Omental fat pad (tissue), 4 donors: Measurements from ENCODE around the gene YIPF1. TPM values are rescaled to one million over a fixed set of nuclear protein-coding genes. Genes with fewer than 3 reads are reported as not detected.

ENCODE experiments used
- ATAC-seq: fragments of 150-250 bp; one replicate; pipeline ENCODE4 v1.9.1; 2016; ENCODE audit warnings: mild to moderate bottlenecking, moderate library complexity; ENCODE audit not compliant: low FRiP score
- DNase-seq: peaks from one replicate; pipeline ENCODE4 v3.0.0-alpha.2; 2019; ENCODE audit warnings: low spot score
- total RNA-seq, 4 donors: library from RNA; depleted of rRNA; stranded (reverse); fragments of >200 nt; gene quantifications; one replicate each; pipeline ENCODE4 v1.1.0, GENCODE V29; 2016
- TF ChIP-seq, protein P1 (sequence below), 3 donors: fragments of 450-650 bp; IDR thresholded peaks; one replicate each; pipeline ENCODE4 v1.5.1; 2016 to 2017; ENCODE audit warnings: antibody characterized with exemption in 3 of 3, mild to moderate bottlenecking in 3 of 3, moderate library complexity in 2 of 3

The YIPF1 gene
- total RNA-seq, 4 donors from 2014 or later, result 14.8 to 29.4 (median 21.0) TPM

DNA sequence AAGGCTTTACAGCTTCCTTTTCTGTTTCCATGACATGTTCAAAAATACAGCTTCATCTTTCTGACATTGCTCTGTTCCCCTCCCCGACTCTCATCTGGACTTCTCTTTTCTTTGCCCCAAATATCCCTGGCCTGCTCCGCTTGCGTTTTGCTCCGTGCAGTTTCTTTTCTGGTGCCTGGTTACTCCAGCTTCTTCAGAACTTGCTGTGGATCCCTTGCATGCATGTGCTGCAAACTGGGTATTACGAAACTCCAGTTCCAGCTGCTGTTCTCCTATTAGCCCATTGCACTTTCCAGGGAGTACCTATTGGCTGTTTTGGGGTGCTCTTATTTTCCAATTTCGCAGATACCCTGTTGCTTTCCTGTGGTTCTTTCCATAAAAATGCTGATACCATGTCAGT lies 41.6 kb downstream of the YIPF1 start:
- ATAC-seq (no peak), DNase-seq (no peak)
- TF ChIP-seq, protein P1, sequence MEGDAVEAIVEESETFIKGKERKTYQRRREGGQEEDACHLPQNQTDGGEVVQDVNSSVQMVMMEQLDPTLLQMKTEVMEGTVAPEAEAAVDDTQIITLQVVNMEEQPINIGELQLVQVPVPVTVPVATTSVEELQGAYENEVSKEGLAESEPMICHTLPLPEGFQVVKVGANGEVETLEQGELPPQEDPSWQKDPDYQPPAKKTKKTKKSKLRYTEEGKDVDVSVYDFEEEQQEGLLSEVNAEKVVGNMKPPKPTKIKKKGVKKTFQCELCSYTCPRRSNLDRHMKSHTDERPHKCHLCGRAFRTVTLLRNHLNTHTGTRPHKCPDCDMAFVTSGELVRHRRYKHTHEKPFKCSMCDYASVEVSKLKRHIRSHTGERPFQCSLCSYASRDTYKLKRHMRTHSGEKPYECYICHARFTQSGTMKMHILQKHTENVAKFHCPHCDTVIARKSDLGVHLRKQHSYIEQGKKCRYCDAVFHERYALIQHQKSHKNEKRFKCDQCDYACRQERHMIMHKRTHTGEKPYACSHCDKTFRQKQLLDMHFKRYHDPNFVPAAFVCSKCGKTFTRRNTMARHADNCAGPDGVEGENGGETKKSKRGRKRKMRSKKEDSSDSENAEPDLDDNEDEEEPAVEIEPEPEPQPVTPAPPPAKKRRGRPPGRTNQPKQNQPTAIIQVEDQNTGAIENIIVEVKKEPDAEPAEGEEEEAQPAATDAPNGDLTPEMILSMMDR (IDR thresholded peaks at IDR 0.05), result no peak

DNA sequence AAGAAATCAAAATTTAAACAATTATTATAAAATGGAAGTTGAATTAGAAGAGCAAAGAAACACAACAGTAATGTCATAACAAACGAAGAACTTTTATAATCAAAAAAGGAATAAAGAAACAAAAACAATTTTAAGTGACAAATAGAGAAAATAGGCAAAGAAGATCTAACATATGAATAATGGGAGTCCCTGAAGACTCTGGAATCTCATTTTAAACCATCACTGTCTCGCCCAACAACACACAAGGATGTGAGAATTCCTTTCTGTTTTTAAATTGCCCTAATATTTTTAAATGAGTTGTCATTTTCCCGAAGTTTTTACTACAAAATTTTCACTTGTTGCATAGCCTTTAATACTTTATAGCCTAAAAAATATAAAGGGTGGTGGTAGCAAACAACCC lies 47.2 kb downstream of the YIPF1 start:
- ATAC-seq, result no peak
- TF ChIP-seq, protein P1 (IDR thresholded peaks at IDR 0.05), result no peak
- no peak for DNase-seq

DNA sequence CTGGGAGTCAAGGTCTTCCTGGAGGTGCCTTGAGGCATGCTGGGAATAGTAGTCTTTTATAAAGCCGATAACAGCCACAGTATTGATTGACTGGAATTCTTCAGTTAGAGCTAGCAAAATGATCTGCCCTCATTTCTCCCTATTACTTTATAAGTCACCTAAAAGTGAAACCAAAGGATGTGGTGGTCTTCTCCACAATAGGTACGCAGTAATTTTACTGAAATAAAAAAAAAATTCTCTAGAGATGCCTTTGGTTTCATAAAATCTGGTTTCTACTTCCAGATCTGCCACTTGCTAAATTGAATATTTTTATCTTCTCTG lies 51.0 kb downstream of the YIPF1 start:
- DNase-seq (no peak), ATAC-seq (no peak)
- TF ChIP-seq, protein P1 (IDR thresholded peaks at IDR 0.05), result no peak

DNA sequence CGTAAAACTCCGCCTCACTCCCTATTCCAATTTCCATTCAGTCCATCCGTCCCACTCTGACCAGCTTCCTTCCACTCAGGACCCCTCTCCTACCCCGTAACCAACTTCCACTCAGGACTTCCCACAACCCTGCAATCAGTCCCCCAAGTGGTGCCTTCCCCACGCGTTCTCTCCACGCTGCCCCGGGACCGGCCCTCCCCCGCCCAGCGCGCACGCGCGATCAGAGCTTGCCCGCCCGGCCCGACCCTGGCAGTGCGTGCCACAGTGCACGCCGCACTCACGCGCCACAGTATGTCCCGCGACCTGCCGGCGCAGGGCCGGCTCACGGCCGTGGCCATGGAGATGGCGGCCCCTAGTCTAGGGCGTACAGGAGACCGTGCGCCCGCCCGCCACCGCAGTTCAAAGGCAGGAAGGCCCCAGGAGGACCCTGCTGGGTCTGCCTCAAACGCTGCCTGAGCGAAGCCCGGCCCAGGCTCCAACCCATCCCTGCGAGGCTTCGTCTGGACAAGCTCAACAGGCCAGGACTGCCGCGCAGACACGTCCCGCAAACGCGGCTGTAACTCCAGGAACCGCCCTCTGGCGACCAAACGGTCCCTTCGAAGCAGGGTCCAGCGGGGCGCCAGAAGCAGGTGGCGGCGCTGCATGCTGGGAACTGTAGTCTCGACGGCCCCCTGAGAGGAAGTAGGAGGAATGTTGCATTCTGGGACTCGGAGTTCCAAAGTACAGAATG lies 51.5 kb downstream of the YIPF1 start, which contains the start of gene NDC1:
TSS of gene NDC1 (minus strand) at position 373 of the 730 bp plus-strand sequence. CDS start at position 338, 35 bp downstream.
- ATAC-seq (peak; percentile 97), DNase-seq (peak; percentile 61)
- TF ChIP-seq, protein P1 (IDR thresholded peaks at IDR 0.05), result no peak

DNA sequence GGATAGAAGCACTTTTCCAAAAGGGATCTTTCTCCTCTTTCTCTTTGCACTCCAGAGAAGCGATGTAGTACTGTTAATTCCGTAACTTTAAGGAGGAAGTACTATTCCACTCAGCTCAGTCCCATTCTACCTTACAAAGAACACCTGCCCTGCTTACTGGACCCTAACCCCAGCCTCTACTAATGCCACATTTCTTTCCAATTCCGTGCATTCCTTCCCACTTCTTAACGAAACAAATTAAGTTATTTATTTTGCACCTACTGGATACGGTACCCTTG lies 52.0 kb downstream of the YIPF1 start:
- DNase-seq, result no peak
- no peak for ATAC-seq
- TF ChIP-seq, protein P1 (IDR thresholded peaks at IDR 0.05), result no peak

DNA sequence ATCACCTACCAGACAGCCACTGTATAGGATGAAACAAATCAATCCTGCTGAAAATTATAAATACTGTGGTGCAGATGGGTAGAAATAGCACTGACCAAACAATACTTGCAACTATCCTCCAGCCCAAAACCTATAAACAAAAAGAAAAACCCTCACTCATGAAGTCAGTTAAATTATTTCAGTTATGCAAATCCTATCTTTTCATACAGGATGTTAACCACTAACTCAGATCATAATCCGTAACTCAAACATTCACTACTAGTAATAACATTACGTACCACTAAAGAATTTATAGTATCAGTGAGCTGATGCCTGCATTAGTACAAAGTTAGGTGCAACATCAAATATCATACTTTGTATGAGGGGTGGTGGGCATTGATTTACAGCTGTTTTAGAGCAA lies 54.1 kb downstream of the YIPF1 start:
- TF ChIP-seq, protein P1 (IDR thresholded peaks at IDR 0.05), result no peak
- DNase-seq (no peak), ATAC-seq (no peak)

DNA sequence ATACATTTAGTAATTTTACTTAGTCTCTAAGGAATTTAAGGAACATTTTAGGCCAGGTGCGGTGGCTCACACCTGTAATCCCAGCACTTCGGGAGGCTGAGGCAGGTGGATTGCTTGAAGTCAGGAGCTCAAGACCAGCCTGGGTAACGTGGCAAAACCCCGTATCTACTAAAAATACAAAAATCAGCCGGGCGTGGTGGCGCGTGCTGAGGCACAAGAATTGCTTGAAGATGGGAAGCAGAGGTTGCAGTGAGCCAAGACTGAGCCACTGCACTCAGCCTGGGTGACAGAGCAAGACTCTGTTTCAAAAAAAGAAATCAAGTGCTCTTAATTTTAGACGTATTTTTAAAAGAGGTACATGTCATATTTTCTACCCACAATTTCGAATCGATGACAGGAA lies 54.8 kb downstream of the YIPF1 start:
- no peak for ATAC-seq
- no peak for DNase-seq
- TF ChIP-seq, protein P1 (IDR thresholded peaks at IDR 0.05), result no peak
